ENCODE measurements around the gene DENND2C. TPM values are rescaled to one million over a fixed set of nuclear protein-coding genes. Genes with fewer than 3 reads are reported as not detected.

The DENND2C gene
- total and polyA plus RNA-seq, 2 donors: 1.9 to 8.8 TPM

DNA sequence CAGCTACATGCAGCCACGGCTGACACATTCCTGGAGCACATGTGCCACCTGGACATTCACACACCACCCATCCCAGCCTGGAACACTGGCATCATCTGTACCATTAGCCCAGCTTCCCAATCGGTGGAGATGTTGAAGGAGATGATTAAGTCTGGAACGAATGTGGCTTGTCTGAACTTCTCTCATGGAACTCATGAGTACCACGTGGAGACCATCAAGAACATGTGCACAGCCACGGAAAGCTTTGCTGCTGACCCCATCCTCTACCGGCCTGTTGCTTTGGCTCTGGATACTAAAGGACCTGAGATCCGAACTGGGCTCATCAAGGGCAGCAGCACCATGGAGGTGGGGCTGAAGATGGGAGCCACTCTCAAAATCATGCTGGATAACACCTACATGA is 133.8 kb downstream of the DENND2C start:
- no peak overlapping the region for H3K27ac ChIP-seq (ENCODE audit: low read depth)
- no peak for DNase-seq (ENCODE audit: extremely low spot score)
- H3K4me1 ChIP-seq (ENCODE audit: insufficient read depth): no peaks in the 10 kb centered on the region
- WGBS: 91% methylated on average over 7 of the region's 7 CpGs
- H3K4me3 ChIP-seq (ENCODE audit: low read depth, low read length): no peak overlapping the region
- H3K36me3 ChIP-seq (ENCODE audit: insufficient read depth): no peaks in the 10 kb centered on the region

DNA sequence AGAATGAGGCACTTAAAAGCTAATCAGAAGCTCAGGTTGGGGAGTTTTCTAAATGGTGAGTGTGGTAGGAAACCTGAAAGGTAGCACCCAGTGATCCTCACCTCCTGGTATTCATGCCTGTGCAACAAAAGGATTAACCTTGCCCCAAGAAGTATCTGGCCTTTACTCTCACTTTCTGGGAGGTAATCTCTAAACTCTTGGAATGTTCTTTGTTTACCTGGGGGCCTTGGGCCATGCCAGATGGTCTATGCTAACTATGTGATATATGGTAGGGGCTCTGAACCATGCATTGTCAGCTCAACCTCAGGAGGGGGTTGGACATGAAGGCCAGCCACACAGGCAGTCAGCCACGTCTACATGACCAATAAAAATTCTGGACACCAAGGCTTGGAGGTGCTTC is 134.4 kb downstream of the DENND2C start:
- H3K27ac ChIP-seq (ENCODE audit: low read depth): no peak overlapping the region
- DNase-seq (ENCODE audit: extremely low spot score): no peak
- H3K36me3 ChIP-seq (ENCODE audit: insufficient read depth): no peaks in the 10 kb centered on the region
- H3K4me3 ChIP-seq (ENCODE audit: low read depth, low read length): no peak overlapping the region
- 38% methylated on average over 1 of the region's 1 CpG for WGBS
- H3K4me1 ChIP-seq (ENCODE audit: insufficient read depth): no peaks in the 10 kb centered on the region

Small RNA genes lying within 50 kb of the gene (small RNA-seq; reads per million reads assigned to genes)
- not detected for gene RN7SL432P

Other genes starting within 250 kb of the DENND2C start
- gene TRIM33, start 158.8 kb downstream of the DENND2C start, total RNA-seq: 87.7 TPM
- gene TRIM33, start 158.8 kb downstream of the DENND2C start, polyA plus RNA-seq: 11.8 TPM
- 43.0 TPM for gene BCAS2, start 88.4 kb downstream of the DENND2C start, total RNA-seq
- gene BCAS2, start 88.4 kb downstream of the DENND2C start, polyA plus RNA-seq: 38.2 TPM
- 1.9 TPM for gene AMPD1, start 25.5 kb upstream of the DENND2C start, total RNA-seq
- not detected for gene AMPD1, start 25.5 kb upstream of the DENND2C start, polyA plus RNA-seq
- gene NRAS, start 46.7 kb upstream of the DENND2C start, total RNA-seq: 46.5 TPM
- 11.5 TPM for gene NRAS, start 46.7 kb upstream of the DENND2C start, polyA plus RNA-seq
- 504 TPM for gene CSDE1, start 87.9 kb upstream of the DENND2C start, total RNA-seq
- gene CSDE1, start 87.9 kb upstream of the DENND2C start, polyA plus RNA-seq: 357 TPM
- 104 TPM for gene SIKE1, start 110.6 kb upstream of the DENND2C start, total RNA-seq
- gene SIKE1, start 110.6 kb upstream of the DENND2C start, polyA plus RNA-seq: 23.5 TPM
- not detected for gene SYCP1, start 184.8 kb upstream of the DENND2C start, total RNA-seq
- gene SYCP1, start 184.8 kb upstream of the DENND2C start, polyA plus RNA-seq: not detected